ENCODE data around the gene TLN1. TPM values are rescaled to one million over a fixed set of nuclear protein-coding genes. Genes with fewer than 3 reads are reported as not detected.

The TLN1 gene
- polyA plus RNA-seq, 2 of the 4 experiments (the other 2 are of a cell fraction), result 65.5 to 108 TPM

DNA sequence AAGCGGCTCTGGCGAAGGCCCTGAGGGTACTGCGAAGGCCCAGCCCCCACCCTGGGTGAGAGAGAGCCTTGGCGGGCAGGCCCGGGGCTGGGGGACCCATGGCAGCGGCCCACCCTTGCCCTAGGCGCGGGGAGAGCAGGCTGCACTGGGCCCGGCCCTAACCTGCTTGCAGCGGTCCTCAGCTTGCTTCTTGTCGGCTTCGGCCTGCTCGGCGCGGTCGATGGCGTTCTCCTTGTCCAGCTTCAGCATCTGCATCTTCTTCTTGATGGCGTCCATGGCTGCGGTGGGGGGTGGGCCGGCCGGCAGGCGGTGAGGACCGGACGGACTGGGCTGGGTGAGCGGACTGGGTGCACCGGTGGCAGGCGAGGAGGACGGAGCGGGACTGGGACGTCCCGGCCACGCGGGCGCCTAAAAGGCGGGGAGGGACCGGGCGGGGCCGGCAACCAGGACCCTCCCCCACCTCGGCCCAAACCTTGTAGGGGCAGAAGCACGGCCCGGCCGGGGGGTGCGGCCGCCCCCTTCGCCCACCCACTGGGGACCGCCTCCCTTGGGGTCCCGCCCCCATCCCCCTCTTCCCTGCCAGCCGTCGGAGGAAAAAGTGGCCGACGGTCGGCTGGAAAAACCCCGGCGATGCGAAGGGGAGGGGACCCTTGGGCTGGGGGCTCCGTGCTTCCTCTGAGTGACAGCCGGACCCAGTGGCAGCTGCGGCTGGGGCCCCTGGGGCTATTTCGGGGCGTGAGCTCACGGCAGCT, 42.3 kb downstream of the TLN1 start, which contains the start of gene TPM2 (continued):
- no peak for TF ChIP-seq RCOR1 (IDR thresholded peaks at IDR 0.05; ENCODE audit: low read depth, low read length)
- TF ChIP-seq, protein P1, sequence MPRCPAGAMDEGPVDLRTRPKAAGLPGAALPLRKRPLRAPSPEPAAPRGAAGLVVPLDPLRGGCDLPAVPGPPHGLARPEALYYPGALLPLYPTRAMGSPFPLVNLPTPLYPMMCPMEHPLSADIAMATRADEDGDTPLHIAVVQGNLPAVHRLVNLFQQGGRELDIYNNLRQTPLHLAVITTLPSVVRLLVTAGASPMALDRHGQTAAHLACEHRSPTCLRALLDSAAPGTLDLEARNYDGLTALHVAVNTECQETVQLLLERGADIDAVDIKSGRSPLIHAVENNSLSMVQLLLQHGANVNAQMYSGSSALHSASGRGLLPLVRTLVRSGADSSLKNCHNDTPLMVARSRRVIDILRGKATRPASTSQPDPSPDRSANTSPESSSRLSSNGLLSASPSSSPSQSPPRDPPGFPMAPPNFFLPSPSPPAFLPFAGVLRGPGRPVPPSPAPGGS (IDR thresholded peaks at IDR 0.05), result peak; percentile 97
- TF ChIP-seq BHLHE40 (IDR thresholded peaks at IDR 0.05; ENCODE audit: low read depth, low read length), result no peak
- TF ChIP-seq MAX (IDR thresholded peaks at IDR 0.05), result peak; percentile 91
- TF ChIP-seq HOXB5 (CRISPR knock-in tag; IDR thresholded peaks at IDR 0.05), result no peak
- TF ChIP-seq HOXB13 (CRISPR knock-in tag; IDR thresholded peaks at IDR 0.05; ENCODE audit: low read depth), result no peak
- no peak for TF ChIP-seq RARB (CRISPR knock-in tag; IDR thresholded peaks at IDR 0.05)
- no peak for TF ChIP-seq FOXS1 (CRISPR knock-in tag; IDR thresholded peaks at IDR 0.05)
- TF ChIP-seq CHD2 (IDR thresholded peaks at IDR 0.05; ENCODE audit: low read length, partially characterized antibody), result no peak

DNA sequence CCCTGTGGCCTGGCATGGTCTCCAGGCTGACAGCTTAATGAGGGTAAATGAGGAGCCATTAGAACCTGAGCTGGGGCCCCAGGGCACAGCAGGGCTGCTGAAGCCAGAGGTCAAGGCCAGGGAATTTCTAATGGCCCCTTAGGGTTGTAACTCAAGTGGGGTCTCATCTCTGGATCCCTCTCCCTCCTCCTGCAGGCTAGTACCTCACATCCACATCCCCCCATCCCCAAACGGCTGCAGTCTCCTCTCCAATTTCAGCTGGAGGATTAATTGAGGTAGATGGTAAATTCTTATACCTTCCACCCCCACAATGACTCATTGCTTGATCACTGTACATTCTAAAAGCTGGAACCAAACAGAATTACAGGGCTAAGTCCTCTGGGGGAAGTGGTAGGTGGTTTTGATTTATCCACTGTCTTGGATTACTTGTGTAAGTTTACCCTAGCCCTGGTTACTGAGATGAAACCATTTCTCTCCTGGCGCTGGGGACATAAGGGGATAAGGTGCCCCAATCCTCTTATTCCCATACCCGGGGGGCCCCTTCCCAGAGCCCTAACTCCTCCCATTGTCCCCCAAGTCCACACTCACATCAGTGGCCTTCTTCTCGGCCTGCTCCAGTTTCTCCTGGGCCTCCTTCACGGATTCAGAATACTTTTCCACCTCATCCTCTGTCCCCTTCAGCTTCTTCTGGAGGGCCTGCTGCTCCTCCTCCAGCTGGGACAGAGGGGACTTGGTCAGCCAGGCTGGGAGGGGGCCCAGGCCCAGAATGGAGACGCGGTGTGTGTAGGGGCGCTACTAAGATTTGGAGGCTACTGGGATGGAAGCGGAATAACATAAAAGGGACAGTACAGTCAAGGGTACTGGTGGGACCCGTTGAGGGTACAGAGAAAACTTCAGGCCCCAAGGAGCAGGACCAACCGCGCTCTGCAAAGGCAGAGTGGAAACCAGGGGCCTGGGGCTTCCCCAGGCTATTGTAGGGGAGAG, 43.1 kb downstream of the TLN1 start:
- DNase-seq (ENCODE audit: low read depth in 1 of 2, low spot score in 1 of 2), result peak in 1 of 2 experiments; percentile 25
- peak overlapping the region; percentile 93 to 99 for H3K27ac ChIP-seq
- WGBS (ENCODE audit: missing lambda C conversion rate), result 2% methylated on average over 12 of the region's 12 CpGs
- TF ChIP-seq E2F6 (IDR thresholded peaks at IDR 0.05; ENCODE audit: borderline replicate concordance, low read depth) (no peak), FOSL2 (IDR thresholded peaks at IDR 0.05) (peak; percentile 14; the same call in 1 of the 2 replicates), FOSL2 (CRISPR knock-in tag; IDR thresholded peaks at IDR 0.05) (peak; percentile 51; the same call in 1 of the 2 replicates), RAD21 (conservative IDR thresholded peaks at IDR 0.05 in 1 of 2, IDR thresholded peaks at IDR 0.05 in 1 of 2) (no peak)
- POLR2A ChIA-PET, result interaction anchor here (0.5 to 4.3 kb wide), 10 partner anchors 8 to 59 kb away, joined by 3 to 23 read pairs (median 6); partner anchors contain the start of genes ARHGEF39, CA9, CCDC107 and CREB3
- peak overlapping the region; percentile 79 for H3K4me2 ChIP-seq
- CTCF ChIA-PET, result interaction anchor here (0.9 to 32.5 kb wide), 7 partner anchors 8 to 222 kb away, joined by 3 to 758 read pairs (median 11); partner anchors contain the start of genes ARHGEF39, CA9, CCDC107 and CREB3
- H3K9me3 ChIP-seq, result no peaks in the 10 kb centered on the region
- peaks cover 41% of the 10 kb centered on the region for H3K4me1 ChIP-seq
- FAIRE-seq, result no peak
- peak overlapping the region; percentile 87 for H3K4me3 ChIP-seq
- ATAC-seq, result peak in 1 of 2 experiments; percentile 5; a peak in 2 of 6 replicates

DNA sequence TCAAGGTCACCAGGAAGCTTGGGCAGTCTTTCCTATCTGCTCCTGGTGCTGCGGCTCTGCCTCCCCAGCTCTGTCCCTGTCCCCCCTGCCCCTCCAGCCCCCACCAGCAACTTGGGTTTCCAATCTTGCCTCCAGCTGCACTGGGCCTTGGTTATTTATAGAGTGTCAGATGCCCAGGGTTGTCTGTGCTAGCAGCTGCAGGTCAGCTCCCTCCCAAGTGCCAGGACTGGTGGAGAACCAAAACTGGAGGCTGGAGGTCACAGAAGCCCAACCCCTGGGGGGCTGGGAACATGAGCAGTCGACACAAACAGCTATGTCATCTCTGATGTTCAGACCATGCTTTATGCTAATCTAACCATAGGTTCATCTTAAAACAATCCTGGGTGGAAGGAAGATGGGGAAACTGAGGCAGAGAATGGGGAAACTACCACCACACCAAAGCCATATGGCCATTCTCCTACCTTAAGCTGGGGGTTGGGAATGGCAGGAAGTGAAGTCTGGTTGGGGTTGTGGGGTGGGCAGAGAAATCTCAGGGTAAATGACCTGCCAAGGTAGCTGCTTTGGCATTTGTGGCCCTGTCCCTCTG, 43.9 kb downstream of the TLN1 start:
- WGBS (ENCODE audit: missing lambda C conversion rate), result 80% methylated on average over 2 of the region's 2 CpGs
- Histone ChIP-seq H3K4me1 (peaks cover 41% of the 10 kb centered on the region), H3K4me3 (peak overlapping the region; percentile 87), H3K4me2 (peak overlapping the region; percentile 79), H3K27ac (peak overlapping the region; percentile 93 to 99), H3K9me3 (no peaks in the 10 kb centered on the region)
- POLR2A ChIA-PET, result interaction anchor here (0.5 to 4.3 kb wide), 5 partner anchors 9 to 44 kb away, joined by 3 to 18 read pairs (median 5); partner anchors contain the start of genes ARHGEF39, CA9, CREB3 and TLN1
- no peak for TF ChIP-seq BHLHE40 (IDR thresholded peaks at IDR 0.05; ENCODE audit: low read depth, low read length)
- TF ChIP-seq CEBPB (IDR thresholded peaks at IDR 0.05), result no peak
- TF ChIP-seq, protein P2, sequence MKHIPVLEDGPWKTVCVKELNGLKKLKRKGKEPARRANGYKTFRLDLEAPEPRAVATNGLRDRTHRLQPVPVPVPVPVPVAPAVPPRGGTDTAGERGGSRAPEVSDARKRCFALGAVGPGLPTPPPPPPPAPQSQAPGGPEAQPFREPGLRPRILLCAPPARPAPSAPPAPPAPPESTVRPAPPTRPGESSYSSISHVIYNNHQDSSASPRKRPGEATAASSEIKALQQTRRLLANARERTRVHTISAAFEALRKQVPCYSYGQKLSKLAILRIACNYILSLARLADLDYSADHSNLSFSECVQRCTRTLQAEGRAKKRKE (CRISPR knock-in tag; IDR thresholded peaks at IDR 0.05; ENCODE audit: low read depth), result no peak
- no peak for TF ChIP-seq FOSL2 (IDR thresholded peaks at IDR 0.05)
- TF ChIP-seq FOSL2 (CRISPR knock-in tag; IDR thresholded peaks at IDR 0.05), result no peak
- no peak for TF ChIP-seq KDM1A (IDR thresholded peaks at IDR 0.05; ENCODE audit: low read depth)
- TF ChIP-seq ZSCAN20 (CRISPR knock-in tag; IDR thresholded peaks at IDR 0.05), result no peak
- no peak for TF ChIP-seq HDAC2 (IDR thresholded peaks at IDR 0.05)
- TF ChIP-seq E2F6 (IDR thresholded peaks at IDR 0.05; ENCODE audit: borderline replicate concordance, low read depth), result no peak
- no peak for TF ChIP-seq POLR2A (IDR thresholded peaks at IDR 0.05; ENCODE audit: low read length)
- ATAC-seq (no peak), FAIRE-seq (no peak), DNase-seq (ENCODE audit: low read depth in 1 of 2, low spot score in 1 of 2) (no peak)
- CTCF ChIA-PET, result interaction anchor here (0.9 to 32.5 kb wide), 6 partner anchors 8 to 223 kb away, joined by 3 to 758 read pairs (median 42); partner anchors contain the start of genes ARHGEF39, CA9, CCDC107 and CREB3

Data from A549 (cell line).